LNCaP clone FGC (cell line): ENCODE measurements around the gene ESM1.

Experiments used
- DNase-seq: peaks from one replicate; pipeline ENCODE4 v3.0.0-alpha.2; 2011; ENCODE audit warnings: low read depth
- H3K4me3 ChIP-seq: 2 replicates; pipeline ENCODE4 v1.5.1; 2011; ENCODE audit warnings: mild to moderate bottlenecking, low read depth, low read length, control low read depth
- CTCF ChIP-seq: IDR thresholded peaks from 2 replicates; pipeline ENCODE4 v1.5.1; 2012; ENCODE audit warnings: mild to moderate bottlenecking; ENCODE audit not compliant: control insufficient read depth, insufficient read depth; ENCODE audit errors: extremely low read depth

ESM1 gene

DNA sequence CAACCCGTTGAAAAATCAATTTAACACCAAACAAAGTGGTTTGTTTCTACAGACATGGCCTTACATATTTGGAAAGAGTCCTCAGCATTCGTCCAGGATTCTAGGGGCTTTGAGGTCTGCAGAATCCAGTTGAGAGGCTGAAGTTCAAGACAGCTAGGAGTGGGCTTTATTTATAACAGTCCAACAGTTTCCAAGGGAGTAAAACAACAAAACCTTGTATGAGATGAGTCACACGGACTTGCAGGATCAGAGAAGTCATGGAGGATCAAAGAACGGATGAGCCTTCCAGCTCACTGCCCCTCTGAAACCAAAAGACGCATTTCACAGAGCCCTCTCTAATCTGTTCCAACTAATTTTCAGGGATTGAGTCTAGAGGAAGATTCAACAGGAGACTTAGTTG lies 11.1 kb upstream of the ESM1 start:
- no peak for TF ChIP-seq CTCF
- no peak overlapping the region for H3K4me3 ChIP-seq
- DNase-seq: no peak

DNA sequence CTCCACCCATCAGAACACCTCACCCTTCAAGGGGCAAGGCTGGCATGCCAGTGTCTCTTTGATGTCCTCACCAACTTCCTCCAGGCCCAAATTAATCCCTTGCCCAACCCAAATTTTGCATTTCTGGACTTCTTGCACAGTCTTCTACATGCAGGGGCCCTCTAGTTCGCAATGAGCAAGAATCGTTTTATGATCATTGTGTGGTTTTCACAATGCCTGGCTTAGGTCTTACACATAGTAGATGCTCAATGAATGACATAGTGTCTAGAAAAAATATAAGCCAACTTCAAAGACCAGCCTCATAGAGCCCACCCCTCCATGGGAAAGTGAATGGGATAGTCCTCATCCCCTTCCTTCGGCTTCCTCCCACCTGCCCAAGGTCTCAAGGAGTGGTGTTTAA lies 9.8 kb upstream of the ESM1 start:
- no peak overlapping the region for H3K4me3 ChIP-seq
- DNase-seq: no peak
- TF ChIP-seq CTCF: no peak

- no peak for DNase-seq
- no peak overlapping the region for H3K4me3 ChIP-seq
- no peak for TF ChIP-seq CTCF
These were observed 9.2 kb upstream of the ESM1 start for GRCh38 chr5:54994628-54995027.

GRCh38 chr5:54993318-54993717 lies 7.9 kb upstream of the ESM1 start:
- H3K4me3 ChIP-seq: no peak overlapping the region
- no peak for TF ChIP-seq CTCF
- DNase-seq: no peak

GRCh38 chr5:54991416-54991815 lies 6.0 kb upstream of the ESM1 start:
- TF ChIP-seq CTCF: no peak
- H3K4me3 ChIP-seq: no peak overlapping the region

GRCh38 chr5:54990841-54991258 lies 5.5 kb upstream of the ESM1 start:
- DNase-seq: no peak
- no peak for TF ChIP-seq CTCF
- H3K4me3 ChIP-seq: no peak overlapping the region

More at GRCh38 chr5:54991416-54991815, 6.0 kb upstream of the ESM1 start:
- no peak for DNase-seq

- no peak overlapping the region for H3K4me3 ChIP-seq
These were observed 3.4 kb upstream of the ESM1 start for GRCh38 chr5:54988817-54989216.

More at GRCh38 chr5:54988817-54989216, 3.4 kb upstream of the ESM1 start:
- DNase-seq: no peak
- TF ChIP-seq CTCF: no peak
